ENCODE measurements around the gene DCAF11.

Gene DCAF11

GRCh38 chr14:24143511-24143910 lies 28.9 kb downstream of the DCAF11 start:
- DNase-seq = no peak

DNA sequence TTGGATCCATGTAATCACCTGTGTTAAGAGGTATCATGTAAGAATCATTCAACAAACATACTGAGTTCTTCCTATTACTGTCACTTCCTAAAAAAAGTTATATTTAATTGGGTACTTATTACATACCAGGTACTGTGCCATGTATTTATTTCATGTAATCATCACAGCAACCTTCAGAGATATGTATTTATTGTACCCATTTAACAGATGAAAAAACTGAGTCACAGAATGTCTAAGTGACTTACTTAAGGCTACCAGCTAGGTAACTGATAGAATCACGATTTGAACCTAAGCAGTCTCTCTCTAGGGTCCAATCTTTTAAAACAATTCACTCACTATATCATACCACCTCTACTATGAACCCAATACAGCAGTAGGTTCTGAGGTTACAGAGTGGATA lies 29.9 kb downstream of the DCAF11 start:
- DNase-seq = no peak

- DNase-seq = no peak
Observed at GRCh38 chr14:24145219-24145618, 30.6 kb downstream of the DCAF11 start.

GRCh38 chr14:24145690-24146452 lies 31.3 kb downstream of the DCAF11 start:
- DNase-seq = no peak

GRCh38 chr14:24146453-24146977 lies 31.9 kb downstream of the DCAF11 start, which contains the start of gene PSME2:
PSME2 (minus strand) TSS chr14:24146610; CDS start chr14:24146581, 29 bp downstream.
- peak; percentile 87 to 92 for DNase-seq

DNA sequence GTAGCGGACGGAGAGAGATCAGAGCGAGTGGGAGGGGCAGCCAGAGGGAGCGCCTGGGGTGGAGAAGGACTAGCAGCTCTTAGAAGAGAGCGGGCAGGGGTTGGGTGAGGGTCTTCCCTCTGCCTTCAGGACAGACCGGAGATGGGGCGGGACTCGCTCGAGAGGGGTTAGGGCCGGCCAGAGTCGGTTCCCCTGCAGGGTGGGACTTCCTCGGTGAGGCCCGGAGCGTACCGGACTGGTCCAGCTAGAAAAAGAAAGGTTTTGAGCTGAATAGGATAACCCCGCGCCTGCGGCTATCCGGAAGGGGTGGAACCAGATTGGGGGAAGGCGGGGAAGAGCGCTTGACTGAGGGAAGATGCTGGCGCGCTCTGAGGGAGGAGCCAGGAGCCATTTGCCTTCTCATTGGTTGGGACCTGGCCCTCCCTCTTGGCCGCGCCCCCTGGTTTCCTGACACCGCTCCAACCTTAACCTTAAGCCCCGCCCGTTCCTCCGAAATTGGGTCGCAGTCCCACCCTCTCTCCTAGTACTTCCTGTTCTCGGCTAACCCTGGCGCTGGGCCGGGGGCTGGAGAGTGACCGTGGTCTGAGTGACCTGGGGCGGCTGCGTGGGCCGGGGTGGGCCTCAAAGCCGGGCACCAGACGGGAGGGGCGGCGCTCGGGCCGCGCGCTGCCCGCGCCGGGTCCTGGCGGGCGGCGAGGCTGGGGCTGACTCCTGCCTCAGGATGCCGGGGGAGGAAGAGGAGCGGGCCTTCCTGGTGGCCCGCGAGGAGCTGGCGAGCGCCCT lies 32.6 kb downstream of the DCAF11 start, which contains the start of gene RNF31:
RNF31 (plus strand) TSS at position 521 of the 783 bp plus-strand sequence; CDS start at position 722, 201 bp downstream.
- DNase-seq = peak; percentile 97

DNA sequence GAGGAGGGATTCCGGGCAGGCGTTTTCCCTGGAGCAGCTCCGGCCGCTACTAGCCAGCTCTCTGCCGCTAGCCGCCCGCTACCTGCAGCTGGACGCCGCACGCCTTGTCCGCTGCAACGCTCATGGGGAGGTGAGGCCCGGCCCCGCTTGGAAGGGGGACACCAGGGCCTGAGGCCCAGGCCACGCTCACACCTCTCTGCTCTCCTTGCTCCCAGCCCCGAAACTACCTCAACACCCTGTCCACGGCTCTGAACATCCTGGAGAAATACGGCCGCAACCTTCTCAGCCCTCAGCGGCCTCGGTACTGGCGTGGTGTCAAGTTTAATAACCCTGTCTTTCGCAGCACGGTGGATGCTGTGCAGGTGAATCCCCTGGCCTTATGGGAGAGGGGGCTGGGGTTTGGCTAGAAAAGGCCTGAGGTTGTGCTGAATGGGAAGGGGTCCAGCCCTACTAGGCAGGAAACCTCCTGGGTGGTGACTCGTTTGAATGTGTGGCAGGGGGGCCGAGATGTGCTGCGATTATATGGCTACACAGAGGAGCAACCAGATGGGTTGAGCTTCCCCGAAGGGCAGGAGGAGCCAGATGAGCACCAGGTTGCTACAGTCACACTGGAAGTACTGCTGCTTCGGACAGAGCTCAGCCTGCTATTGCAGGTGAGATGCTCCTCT lies 33.3 kb downstream of the DCAF11 start:
- DNase-seq = no peak

- DNase-seq = no peak
Observed at GRCh38 chr14:24149302-24149969, 34.9 kb downstream of the DCAF11 start.

- no peak for DNase-seq
Observed at GRCh38 chr14:24150061-24150460, 35.5 kb downstream of the DCAF11 start.

DNA sequence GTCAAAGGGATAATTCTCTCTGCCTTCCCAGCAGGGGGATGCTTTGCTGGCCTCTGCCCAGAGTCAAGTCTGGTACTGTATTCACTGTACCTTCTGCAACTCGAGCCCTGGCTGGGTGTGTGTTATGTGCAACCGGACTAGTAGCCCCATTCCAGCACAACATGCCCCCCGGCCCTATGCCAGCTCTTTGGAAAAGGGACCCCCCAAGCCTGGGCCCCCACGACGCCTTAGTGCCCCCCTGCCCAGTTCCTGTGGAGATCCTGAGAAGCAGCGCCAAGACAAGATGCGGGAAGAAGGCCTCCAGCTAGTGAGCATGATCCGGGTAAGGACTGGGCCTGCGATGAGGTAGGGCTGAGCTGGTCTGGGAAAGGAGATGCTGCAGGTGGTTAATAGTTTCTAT lies 36.0 kb downstream of the DCAF11 start:
- DNase-seq = no peak

- DNase-seq = no peak
Observed at GRCh38 chr14:24150993-24151392, 36.4 kb downstream of the DCAF11 start.

GRCh38 chr14:24151404-24152080 lies 37.0 kb downstream of the DCAF11 start:
- DNase-seq = no peak

- DNase-seq = no peak
Observed at GRCh38 chr14:24155100-24155499, 40.5 kb downstream of the DCAF11 start.

DNA sequence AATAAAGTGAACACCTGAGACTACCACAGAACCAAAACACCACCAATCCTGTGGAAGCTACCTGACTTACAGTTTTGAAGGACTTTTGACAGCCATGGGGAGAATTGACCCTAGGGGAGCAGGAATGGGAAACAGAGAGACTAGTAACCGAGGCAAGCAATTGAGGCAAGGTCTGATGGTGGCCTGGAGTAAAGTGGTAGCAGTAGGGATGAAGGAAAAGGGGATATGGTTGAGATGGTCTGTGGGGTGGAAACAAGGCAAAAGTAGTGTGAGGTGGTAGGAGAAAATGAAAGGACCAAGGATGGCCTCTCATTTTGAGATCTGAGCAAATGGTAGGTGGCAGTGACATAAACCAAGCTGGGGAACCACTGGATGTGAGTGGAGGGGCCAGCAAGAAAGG lies 42.3 kb downstream of the DCAF11 start:
- no peak for DNase-seq

- no peak for DNase-seq
Observed at GRCh38 chr14:24157331-24157730, 42.8 kb downstream of the DCAF11 start.

DNA sequence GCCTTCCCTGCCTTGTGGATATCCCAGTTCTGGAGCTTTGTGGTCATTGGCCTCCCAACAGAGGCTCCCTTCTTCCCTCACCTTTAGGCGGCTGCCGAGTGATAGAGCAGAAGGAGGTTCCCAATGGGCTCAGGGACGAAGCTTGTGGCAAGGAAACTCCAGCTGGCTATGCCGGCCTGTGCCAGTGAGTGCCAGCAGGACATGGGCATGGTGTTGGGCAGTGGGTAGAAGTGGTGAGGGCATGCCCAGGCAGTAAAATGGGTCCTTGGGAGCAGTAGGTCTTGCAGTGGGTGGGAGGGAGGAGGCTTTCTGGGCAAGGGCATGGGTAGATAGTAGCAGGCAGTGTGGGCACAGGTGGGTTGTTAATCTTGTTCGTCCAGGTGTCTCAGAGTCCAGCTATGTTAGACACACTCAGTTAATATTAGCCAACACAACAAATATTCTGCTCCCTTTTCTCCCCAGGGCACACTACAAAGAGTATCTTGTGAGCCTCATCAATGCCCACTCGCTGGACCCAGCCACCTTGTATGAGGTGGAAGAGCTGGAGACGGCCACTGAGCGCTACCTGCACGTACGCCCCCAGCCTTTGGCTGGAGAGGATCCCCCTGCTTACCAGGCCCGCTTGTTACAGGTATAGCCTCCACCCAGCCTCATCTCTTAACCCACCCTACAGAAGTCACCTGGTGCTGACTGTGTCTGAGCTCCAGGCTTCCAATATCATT lies 45.4 kb downstream of the DCAF11 start:
- DNase-seq = no peak

DNA sequence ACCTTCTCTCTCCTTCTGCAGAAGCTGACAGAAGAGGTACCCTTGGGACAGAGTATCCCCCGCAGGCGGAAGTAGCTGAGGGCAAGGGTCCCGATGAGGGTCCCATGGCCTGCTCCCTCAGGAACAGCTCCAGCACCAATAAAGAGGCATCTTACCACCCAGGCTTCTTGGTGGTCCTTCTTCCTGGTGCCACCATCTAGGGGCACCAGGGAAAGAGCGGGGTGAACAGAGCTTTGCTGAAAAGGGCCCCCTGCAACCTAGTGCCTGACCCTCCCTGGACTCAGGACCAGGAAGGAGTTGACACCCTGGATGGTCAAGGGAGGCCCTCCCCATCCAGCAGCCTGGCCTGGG lies 45.9 kb downstream of the DCAF11 start:
- DNase-seq = no peak

DNA sequence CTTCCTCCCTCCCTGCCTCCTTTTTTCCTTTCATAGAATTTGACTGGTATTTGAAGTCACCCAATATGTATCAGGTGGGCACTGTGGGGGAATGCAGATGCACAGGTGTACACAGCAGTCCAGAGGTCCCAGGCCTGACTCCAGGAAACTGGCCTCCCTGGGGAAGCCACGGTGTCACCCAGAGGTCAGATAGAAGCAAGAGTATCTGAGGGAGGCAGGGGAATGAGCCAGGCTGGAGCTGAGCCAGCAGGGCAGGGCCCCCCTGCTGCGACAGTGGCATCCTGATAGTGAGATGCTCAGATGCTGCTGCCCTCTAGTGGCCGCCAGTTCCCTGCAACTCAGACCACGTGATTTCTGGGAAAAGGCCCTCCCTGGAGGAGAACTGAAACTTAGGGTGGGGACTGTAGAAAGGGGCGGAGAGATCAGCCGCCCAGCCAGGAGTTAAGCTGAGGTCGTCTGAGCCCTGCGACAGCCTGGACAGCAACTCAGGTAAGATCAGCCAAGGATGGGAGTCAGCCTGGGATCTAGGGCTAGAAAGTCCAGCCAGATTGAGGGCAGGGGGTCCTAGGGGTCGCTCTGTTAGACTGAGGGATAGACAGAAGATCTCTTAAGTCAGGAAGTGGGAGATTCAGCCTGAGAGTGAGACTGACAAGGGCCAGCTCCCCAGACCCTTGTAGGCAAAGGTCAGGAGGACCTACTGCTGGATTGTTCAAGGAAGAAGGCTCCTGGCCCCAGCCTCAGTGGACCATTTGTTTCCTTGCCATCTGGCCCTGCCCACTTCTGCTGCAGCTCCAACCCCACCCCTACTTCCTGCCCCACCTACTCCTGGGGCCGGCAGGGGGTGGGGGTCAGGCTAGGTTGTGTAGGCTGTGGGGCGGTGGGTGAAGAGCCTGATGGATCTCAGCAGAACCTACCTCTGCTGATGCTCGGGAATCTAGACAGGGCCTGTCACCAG lies 46.5 kb downstream of the DCAF11 start, which contains the start of gene IRF9:
IRF9 (plus strand) TSS at position 416 of the 955 bp plus-strand sequence. CDS start 880 bp downstream, outside the sequence.
- peak; percentile 95 to 98 for DNase-seq

- DNase-seq = no peak
Observed at GRCh38 chr14:24162093-24162492, 47.5 kb downstream of the DCAF11 start.

GRCh38 chr14:24164518-24164991 lies 50.0 kb downstream of the DCAF11 start:
- no peak for DNase-seq
